HG03432 (cell line): ENCODE results near the gene MAP3K9.
"Not testable (repeated sequence)": the region's sequence is repeated elsewhere in the genome, so short reads cannot be mapped to it uniquely, and the experiment has no call there.

Experiments
- ATAC-seq: cut with Tn5 transposase; IDR thresholded peaks from one replicate; pipeline ENCODE4 v1.9.1; 2021; ENCODE audit warnings: mild to moderate bottlenecking, moderate library complexity; ENCODE audit not compliant: unreplicated experiment

Gene MAP3K9

DNA sequence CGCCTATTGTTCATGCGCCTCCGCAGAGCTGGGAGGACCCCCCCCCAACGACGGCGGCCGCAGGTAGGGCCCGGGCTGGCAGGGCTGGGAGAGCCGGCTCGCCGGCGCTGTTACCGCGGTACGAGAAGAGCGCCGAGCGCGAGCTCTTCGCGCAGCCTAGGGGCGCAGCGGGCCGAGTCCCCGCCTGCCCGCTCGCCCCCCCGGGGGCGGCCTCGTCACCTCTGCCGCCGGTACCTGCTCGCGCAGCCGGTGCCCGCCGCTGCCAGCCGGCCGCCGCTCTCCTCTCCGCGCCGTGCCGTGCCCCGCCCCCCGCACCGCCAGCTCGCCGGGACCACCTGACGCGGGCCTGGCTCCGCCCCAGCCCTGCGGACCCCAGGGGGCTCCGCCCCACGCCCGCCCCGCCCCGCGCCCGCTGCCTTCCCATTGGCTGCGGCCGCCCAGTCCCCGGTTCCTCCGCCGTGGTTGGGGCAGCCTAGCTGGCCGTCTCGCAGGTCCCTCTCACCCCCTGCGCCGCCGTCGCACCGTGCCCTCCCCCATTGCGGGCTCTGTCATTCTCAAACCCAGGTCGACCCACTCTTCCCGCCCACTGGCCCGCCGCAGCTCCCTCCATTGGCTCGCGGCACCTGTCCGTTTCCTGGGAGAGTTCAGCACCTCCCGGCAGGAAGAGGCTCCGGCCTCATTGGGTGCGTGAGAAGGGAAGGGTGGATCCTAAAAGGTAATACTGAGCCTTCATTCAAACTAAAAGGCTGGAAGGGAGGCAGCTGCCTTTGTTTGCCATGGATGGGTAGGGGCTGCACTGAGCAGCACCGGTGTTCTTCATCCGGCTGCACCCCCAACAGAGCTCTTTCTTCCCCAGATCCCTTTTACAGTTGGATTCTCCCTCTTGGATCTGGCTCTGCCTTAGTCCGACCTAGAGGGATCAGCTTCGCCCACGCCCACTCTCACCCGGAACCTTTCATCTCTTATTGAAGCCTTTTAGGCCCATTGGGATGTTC lies at the start of gene MAP3K9:
TSS of gene MAP3K9 (minus strand) at position 289 of the 995 bp plus-strand sequence. CDS start 342 bp downstream, outside the sequence.
- ATAC-seq, result peak; percentile 92

DNA sequence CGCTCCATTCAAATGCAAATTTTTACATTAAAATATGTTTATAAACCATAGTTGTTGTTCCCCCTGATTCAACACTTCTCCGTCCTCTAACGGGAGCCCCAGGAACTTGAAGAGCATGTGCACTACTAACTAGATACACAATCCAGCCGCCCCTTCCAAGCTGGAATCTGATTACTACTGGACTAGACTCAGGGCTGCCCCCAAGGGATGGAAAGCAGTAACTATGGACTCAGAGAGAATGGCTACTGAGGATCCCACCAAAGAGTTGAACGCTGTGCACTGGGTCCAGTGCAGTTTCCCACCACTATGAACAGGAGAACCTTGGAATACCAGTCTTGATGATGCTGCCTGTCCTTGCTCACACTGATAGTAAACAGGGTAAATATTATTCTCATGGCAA lies 49.3 kb upstream of the MAP3K9 start:
- no peak for ATAC-seq

DNA sequence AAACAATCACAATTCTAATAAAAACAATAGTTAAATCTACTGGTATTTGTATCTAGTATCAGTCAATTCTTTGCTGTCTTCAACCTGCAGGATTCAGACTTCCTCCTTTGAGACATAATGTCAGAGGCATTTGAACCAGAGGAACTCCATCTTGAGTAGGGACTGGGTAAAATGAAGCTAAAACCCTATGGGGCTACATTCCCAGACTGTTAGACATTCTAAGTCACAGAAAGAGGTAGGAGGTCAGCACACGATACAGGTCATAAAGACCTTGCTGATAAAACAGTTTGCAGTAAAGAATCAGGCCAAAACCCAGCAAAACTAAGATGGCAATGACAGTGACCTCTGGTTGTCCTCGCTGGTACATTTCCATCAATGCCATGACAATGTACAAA lies 48.2 kb upstream of the MAP3K9 start:
- no peak for ATAC-seq

DNA sequence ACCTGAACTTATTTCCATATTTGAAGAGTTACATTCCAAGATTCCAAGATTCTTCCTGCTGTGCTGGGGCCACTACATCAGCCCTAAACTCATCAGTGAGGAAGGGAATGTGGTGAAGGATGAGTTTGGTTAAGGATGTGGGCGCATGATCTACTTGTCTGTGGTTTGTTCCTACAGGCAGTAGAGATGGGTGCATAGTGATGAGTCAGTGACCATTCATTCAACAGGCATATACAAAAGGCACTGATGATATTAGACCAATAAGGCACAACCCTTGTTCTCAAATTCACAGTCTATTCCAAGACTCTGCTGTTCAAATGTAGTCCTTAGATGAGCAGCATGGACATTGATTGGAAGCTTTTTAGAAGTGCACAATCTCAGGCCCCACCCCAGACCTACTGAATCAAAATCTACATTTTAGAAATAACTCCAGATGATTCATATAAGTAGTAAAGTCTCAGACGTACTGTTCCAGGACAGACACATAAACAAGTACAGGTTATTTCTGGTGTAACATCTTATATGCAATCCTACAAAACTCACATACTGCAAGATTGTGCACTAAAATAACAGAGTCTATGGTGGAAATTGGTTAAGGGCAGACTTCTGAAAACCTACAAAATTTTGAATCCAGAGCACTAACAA lies 47.7 kb upstream of the MAP3K9 start:
- ATAC-seq, result no peak

DNA sequence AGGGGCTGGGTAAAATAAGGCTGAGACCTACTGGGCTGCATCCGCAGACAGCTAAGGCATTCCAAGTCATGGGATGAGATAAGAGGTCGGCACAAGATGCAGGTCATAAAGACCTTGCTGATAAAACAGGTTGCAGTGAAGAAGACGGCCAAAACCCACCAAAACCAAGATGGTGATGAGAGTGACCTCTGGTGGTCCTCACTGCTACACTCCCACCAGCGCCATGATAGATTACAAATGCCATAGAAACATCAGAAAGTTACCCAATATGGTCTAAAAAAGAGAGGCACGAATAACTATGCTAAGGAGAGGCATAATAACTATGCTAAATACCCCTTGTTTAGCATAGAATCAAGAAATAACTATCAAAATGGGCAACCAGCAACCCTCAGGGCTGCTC lies 46.2 kb upstream of the MAP3K9 start:
- ATAC-seq, result no peak

DNA sequence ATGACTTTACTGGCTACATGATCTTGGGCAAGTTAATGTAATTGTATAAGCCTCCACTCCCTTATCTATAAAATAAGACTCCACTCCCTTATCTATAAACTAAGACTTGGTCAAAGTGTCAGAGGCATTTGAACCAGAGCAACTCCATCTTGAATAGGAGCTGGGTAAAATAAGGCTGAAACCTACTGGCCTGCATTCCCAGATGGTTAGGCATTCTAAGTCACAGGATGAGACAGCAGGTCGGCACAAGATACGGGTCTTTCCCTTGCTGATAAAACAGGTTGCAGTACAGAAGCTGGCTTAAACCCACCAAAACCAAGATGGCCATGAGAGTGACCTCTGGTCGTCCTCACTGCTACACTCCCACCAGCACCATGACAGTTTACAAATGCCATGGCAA lies 44.3 kb upstream of the MAP3K9 start:
- ATAC-seq, result not testable (repeated sequence)

DNA sequence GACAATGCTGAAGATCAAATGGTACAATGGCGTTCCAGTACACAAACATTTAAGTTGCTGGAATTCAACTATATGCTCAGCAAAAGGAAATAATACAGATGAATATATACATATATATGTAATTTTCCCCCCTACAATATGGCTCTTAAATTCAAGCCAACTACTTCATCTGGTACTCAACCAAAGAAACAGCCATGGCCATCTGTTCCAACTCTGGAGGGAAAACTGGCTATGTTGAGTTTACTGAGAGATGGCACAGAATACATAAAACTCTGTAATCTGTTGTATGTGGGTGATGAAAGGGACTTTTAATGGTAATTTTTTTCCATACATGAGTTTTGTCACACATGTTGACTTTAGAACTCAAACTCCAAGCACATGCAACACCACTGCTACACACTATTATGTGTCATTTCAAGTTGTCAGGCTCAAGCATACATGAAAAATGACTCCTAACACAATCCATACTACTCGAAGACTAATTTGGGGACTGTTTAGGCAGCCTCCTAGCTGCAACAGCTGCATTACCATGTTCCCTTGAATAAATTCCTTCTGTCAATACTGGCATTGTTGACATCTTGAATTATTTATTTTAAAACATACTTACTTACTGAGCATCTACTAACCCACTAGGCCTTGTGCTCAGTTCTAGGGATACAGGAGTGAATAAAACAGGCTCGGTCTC lies 38.2 kb upstream of the MAP3K9 start:
- ATAC-seq, result no peak

DNA sequence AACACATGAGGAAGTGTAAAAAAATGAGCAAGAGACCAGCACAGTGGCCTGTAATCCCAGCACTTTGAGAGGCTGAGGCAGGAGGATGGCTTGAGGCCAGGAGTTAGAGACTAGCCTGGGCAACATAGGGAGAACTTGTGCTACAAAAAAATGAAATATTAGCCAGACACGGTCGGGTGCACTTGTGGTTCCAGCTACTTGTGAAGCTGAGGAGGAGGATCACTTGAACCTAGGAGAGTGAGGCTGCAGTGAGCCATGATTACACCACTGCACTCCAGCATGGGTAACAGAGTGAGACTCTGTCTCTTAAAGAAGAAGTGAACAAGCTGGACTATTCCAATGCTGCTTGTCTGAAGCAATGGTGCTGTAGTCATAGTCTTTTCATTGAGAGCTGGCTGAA lies 36.3 kb upstream of the MAP3K9 start:
- ATAC-seq, result no peak

DNA sequence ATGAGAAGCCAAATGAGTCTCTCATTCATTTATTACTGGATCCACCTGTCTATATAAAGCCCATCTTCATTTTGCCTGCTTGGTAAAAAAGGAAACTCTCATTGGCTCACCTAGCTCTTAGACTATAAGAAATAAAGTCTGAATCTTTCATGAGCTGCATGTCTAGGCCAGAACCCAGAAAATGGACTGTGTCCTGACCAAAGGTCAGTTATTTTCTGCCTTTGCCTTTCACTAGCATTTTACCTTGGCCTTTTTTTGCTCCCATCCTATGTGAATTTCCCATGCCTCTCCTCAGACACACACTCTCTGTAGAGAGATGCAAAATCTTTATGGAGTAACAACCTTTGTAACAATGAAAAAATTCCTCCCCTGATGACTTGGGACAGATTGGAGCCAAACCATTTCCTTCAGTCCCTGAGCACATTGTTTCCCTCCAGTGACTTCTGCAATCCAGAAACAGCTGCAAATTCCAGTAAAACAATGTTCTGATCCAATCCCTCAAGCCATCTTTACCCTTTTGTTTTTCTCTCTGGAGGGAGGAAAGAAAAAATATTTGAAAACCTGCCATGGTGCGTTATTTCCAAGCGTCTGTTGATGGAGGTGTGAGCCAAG lies 33.6 kb upstream of the MAP3K9 start:
- ATAC-seq, result no peak

DNA sequence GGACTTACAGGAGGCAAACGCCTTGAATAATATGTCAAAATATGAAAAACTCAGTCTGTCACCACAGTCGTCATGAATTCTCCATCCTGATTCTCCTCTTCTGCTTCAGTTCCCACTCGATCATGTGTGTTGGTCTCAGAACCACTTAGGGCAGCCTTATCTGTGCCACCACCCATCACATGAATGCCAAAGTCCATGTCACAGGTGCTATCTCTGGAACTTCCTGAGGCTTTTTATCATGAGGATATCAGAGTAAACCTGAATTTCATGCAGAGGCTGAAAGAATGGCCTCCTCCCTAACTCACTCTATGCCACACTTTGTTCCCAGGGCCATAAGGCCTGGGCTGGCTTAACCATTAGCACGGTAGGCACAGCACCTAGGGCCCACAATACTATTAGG lies 28.8 kb upstream of the MAP3K9 start:
- ATAC-seq, result no peak

DNA sequence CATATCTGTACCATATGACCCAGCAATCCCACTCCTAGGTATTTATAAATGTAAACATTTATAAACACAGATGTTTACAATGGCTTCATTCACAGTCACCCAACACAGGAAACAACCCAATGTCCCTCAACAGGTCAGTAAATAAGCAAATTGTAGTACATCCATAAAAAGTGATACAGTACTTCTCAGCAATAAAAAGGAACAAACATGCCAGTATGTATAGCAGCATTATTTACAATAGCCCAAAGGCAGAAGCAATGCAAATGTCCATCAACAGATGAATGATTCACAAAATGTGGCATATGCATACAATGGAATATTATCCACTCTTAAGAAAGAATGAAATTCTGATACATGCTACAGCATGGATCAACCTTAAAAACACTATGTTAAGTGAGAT lies 27.6 kb upstream of the MAP3K9 start:
- ATAC-seq, result no peak

DNA sequence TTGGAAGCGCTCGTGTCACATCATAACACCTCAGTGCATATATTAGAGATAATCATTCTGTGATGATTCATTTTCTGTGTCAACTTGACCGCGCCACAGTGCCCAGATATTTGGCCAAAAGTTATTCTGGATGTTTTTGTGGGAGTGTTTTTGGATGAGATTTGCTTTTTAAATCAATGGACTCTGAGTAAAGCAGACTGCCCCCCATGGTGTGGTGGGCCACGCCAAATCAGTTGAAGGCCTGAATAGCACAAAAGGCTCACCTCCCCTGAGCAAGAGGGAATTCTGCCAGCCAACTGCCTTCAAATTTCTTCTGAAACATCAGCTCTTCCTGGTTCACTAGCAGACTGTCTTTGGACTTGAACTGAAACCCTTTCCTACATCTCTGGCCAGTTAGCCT lies 24.6 kb upstream of the MAP3K9 start:
- no peak for ATAC-seq

DNA sequence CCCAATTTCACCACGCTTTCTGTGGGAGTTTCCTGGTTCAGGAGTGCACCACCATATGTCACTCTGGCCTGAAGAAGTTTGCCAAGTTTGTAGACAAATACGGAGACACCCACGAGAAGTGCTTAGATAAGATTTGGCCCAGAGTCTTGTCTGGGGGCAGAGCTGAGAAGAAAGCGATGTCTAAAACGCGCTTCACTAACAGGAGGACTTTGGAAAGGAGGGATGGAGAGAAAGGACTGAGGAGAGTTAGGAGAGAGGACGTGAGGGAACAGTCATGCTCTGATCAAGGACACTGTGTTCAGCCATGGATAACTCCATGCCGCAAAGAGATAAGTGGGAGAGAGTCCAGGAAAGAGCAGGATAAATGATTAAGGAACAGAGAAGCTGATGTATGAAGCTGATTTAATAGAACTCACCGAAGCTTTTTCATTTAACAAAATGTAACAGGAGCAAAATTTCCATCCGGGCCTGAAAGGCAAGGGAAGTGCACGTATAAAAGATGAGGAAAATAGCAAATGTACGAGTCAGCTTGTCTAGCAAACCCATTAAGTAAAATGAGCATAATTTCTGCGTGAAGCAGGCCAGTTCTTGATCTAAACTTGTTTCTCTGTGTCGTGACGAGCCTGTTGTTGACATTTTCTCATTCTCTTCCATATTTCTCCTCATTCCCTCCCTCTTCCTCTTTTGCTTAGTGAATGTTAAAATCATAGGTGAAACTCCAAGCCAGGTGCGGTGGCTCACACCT lies 23.4 kb upstream of the MAP3K9 start:
- no peak for ATAC-seq

DNA sequence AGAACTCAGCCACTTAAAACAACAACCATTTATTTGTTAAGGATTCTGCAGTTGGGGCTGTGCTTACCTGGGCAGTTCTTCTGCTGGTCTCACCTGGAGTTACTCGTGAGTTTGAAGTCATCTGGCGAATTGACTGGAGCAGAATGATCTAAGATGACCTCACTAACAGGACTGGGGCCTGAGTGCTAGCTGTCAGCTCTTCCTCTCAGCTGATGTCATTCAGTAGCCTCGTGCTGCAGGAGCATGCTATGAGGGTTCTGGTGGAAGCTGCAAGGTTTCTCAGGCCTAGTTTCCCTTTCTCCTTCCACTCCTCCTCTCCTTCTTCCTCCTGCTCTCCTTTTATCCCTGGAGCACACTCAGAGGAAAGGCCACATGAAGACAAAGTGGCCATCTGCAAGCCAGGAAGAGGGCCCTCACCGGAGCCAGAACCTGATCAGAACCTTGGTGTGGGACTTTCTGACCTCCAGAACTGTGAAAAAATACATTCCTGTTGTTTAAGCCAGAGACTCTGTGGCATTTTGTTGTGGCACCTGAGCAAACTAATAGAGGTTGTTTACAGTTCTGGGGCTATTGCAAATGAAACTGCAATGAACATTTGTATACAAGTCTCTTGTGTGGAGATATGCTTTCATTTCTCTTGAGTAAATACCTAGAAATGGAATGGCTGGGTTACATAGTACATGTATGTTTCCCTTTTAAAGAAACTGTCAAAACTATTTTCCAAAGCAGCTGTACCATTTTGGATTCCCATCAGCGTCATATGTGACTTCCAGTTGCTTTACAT lies 21.9 kb upstream of the MAP3K9 start:
- no peak for ATAC-seq

DNA sequence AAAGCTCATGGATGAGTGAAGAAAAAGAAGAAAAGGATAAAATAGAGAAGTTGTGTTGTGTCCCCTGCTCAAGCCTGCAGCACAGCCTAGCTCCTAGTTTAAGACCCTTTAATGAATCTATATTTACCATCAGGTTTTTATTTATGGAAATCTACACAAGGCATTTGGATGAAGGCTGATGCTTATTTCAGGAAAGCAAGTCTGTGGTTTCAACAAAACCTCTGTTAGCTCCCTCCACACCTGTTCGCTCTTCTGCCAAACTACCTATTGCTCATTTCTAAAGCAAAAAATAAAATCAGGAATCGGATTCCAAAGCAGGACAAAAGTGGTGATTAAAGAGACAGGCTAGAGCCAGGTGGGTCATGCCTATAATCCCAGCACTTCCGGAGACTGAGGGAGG lies 18.9 kb upstream of the MAP3K9 start:
- ATAC-seq, result no peak

DNA sequence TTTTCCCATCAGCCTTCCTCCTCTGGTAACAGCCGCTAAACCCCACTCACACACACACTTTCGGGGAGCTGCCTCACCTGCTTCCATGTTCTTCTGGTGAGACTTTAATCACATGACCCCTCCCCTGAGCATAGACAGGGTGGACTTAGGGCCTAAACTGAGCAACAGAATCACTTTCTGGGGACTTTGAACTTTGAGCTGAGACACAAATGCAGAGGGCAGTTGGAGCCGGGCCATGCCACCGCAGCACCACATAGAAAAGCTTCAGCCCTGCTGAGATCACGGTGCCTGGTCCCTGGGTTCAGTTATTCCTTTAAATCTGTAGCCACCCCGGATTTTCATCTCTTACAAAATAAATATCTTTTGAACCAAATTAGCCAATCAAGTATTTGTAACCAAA lies 18.4 kb upstream of the MAP3K9 start:
- ATAC-seq, result no peak

DNA sequence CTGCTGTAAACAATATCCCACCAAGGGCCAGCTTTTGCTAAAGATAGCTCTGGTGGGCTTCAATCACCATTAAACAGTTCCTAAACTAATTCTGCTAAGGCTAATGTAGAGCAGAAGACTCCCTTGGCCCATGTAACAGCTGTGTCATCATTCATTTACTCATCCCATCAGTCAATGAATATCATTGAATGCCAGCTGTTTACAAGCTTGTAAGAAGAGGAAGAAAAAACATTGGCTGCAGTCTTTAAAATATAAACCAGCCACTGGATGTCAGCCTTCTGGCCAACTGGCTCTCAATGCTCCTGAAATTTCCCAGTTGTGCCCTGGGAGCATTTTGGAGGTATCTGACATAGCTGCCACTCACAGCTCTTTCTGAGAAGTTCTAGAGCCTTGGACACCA lies 18.0 kb upstream of the MAP3K9 start:
- no peak for ATAC-seq

DNA sequence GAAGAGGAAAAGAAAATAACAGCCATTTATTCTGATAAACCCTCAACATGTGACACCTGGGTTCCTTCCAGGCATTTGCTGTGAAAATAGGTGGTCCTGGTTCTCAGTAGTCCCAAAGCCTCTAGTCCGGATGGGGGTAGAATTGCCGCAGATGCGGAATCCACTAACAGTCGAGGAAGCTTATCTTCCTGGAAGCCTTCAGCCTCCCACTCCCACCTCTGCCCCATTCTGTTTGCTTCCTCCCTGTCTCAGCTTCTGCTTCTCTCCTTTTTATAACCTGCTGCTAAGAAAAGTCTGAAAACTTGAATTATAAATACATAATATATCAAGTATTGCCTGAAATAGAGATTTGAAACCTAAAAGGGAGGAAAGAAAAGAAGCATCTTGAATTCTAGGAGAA lies 14.0 kb upstream of the MAP3K9 start:
- ATAC-seq, result no peak

DNA sequence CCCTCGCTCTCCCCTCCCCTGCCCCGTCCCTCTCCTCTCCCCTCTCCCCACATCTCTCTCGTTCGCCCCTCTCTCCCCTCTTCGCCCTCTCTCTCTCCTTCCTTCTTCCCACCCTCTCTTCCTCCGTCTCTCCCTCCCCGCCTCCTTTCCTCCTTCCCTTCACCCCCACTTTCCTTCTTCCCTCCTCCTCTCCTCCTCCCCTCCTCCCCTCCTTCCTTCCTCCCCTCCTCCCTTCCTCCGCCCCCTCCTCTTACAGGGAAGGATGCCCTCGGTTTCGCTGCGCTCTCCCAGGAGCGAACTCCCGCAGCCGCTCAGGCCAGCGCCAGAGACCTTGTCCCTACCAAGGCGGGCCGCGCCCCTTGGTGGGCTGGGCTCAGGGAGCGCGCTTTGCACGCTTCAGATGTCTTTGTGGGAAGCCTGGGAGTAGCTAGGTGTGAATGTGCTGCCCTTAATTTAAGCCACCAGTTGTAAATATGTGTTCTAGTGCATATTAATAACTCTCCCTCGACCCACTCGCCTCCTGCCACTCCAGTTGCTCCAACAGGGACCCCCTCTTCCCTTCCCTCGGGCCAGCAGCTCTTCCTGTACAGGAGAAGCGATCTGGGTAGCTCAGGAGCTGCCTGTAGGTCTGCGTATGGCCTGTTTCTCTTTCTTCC lies 13.3 kb upstream of the MAP3K9 start:
- ATAC-seq, result no peak
